ENCODE data around the gene FMNL2.

GRCh38 chr2:152396763-152397162, 61.8 kb downstream of the FMNL2 start:
- no peak for TF ChIP-seq CTCF (conservative IDR thresholded peaks at IDR 0.05; ENCODE audit: low read depth, low read length)
- TF ChIP-seq SMC3 (IDR thresholded peaks at IDR 0.05; ENCODE audit: low read depth, low read length), result no peak
- TF ChIP-seq FOS (IDR thresholded peaks at IDR 0.05; ENCODE audit: low read depth, low read length), result no peak
- TF ChIP-seq MAFK (IDR thresholded peaks at IDR 0.05; ENCODE audit: low read depth, low read length), result no peak
- no peak for TF ChIP-seq RAD21 (IDR thresholded peaks at IDR 0.05; ENCODE audit: low read length)
- TF ChIP-seq POLR2A (IDR thresholded peaks at IDR 0.05; ENCODE audit: low read depth, low read length), result no peak
- no peak for TF ChIP-seq BHLHE40 (IDR thresholded peaks at IDR 0.05; ENCODE audit: low read depth, low read length)
- TF ChIP-seq RFX5 (IDR thresholded peaks at IDR 0.05; ENCODE audit: low read depth, low read length), result no peak
- TF ChIP-seq, protein P1, sequence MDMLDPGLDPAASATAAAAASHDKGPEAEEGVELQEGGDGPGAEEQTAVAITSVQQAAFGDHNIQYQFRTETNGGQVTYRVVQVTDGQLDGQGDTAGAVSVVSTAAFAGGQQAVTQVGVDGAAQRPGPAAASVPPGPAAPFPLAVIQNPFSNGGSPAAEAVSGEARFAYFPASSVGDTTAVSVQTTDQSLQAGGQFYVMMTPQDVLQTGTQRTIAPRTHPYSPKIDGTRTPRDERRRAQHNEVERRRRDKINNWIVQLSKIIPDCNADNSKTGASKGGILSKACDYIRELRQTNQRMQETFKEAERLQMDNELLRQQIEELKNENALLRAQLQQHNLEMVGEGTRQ (IDR thresholded peaks at IDR 0.05; ENCODE audit: low read depth, low read length), result no peak

All from IMR-90 (cell line).